Mesendoderm (in vitro differentiated cells): Measurements from ENCODE around the gene MBNL2.
A peak's percentile ranks its signal among the peaks of the same experiment; 100 is the strongest.

Source experiments
- DNase-seq: peaks from one replicate; pipeline ENCODE4 v3.0.0; 2013
- H2AK5ac ChIP-seq: 2 replicates; pipeline ENCODE4 v1.6.1; 2013; ENCODE audit warnings: low read length, inconsistent platforms
- H2BK120ac ChIP-seq: 2 replicates; pipeline ENCODE4 v1.6.1; 2013; ENCODE audit warnings: low read depth, mild to moderate bottlenecking, low read length, moderate library complexity, mixed read lengths
- H2BK15ac ChIP-seq: replicated peaks from 2 replicates; pipeline ENCODE4 v1.6.1; 2013; ENCODE audit warnings: low read depth, mild to moderate bottlenecking, moderate library complexity
- H2BK5ac ChIP-seq: 2 replicates; pipeline ENCODE4 v1.6.1; 2013; ENCODE audit warnings: low read length, inconsistent platforms
- H3K18ac ChIP-seq: 2 replicates; pipeline ENCODE4 v1.6.1; 2013; ENCODE audit warnings: mild to moderate bottlenecking, low read length, mixed read lengths
- H3K23ac ChIP-seq: one replicate; pipeline ENCODE4 v1.6.1; 2013; ENCODE audit warnings: low read length
- H3K27ac ChIP-seq: 2 replicates; pipeline ENCODE4 v1.5.1; 2013; ENCODE audit warnings: low read depth, mild to moderate bottlenecking, inconsistent platforms, low read length, moderate library complexity
- H3K27me3 ChIP-seq: 2 replicates; pipeline ENCODE4 v1.6.1; 2013; ENCODE audit warnings: low read length, control low read depth, mild to moderate bottlenecking, inconsistent platforms; ENCODE audit not compliant: insufficient read depth, poor library complexity
- H3K36me3 ChIP-seq: 2 replicates; pipeline ENCODE4 v1.6.1; 2013; ENCODE audit warnings: low read length, inconsistent platforms; ENCODE audit not compliant: control insufficient read depth, insufficient read depth
- H3K4ac ChIP-seq: one replicate; pipeline ENCODE4 v1.6.1; 2013; ENCODE audit warnings: low read depth, mild to moderate bottlenecking, low read length, moderate library complexity
- H3K4me1 ChIP-seq: 2 replicates; pipeline ENCODE4 v1.6.1; 2013; ENCODE audit warnings: low read depth, low read length, inconsistent platforms; ENCODE audit not compliant: control insufficient read depth
- H3K4me2 ChIP-seq: 2 replicates; pipeline ENCODE4 v1.6.1; 2013; ENCODE audit warnings: low read length
- H3K4me3 ChIP-seq: 2 replicates; pipeline ENCODE4 v1.5.1; 2013; ENCODE audit warnings: mild to moderate bottlenecking, low read length
- H3K56ac ChIP-seq: one replicate; pipeline ENCODE4 v1.6.1; 2013; ENCODE audit warnings: low read length
- H3K79me1 ChIP-seq: 2 replicates; pipeline ENCODE4 v1.6.1; 2013; ENCODE audit warnings: low read length, inconsistent platforms
- H3K79me2 ChIP-seq: 2 replicates; pipeline ENCODE4 v1.6.1; 2013; ENCODE audit warnings: mild to moderate bottlenecking, low read length; ENCODE audit not compliant: control insufficient read depth, insufficient read depth
- H3K9ac ChIP-seq: 2 replicates; pipeline ENCODE4 v1.6.1; 2013; ENCODE audit warnings: low read length, inconsistent platforms
- H4K5ac ChIP-seq: one replicate; pipeline ENCODE4 v1.6.1; 2013; ENCODE audit warnings: low read length
- H4K8ac ChIP-seq: one replicate; pipeline ENCODE4 v1.6.1; 2013; ENCODE audit warnings: low read depth, mild to moderate bottlenecking, control low read depth, low read length, moderate library complexity
- WGBS: extraction: QIAGEN DNeasy Blood & Tissue Kit; methylation state at CpG from one replicate; pipeline ENCODE4 v1.1.7; 2013; ENCODE audit warnings: low lambda C conversion rate, missing lambda C conversion rate; ENCODE audit not compliant: insufficient coverage; ENCODE audit errors: extremely low coverage; 5-methylcytosine and 5-hydroxymethylcytosine counted together

MBNL2 gene

DNA sequence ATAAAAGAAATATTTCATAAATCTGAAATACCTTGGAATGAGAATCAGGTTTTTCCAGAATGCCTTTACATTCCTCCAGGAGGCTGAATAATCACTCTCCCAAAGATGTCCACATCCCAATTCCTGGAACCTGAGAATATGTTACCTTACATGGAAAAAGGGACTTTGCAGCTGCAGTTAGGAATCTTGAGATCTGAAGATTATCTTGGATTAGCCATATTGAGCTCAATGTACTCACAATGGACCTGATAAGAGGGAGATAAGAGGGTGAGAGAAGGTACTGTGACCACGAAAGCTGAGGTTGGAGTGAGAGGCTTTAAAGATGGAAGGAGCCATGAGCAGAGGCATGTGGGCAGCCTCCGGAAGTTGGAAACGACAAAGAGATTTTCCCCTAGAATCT lies 36.8 kb upstream of the MBNL2 start:
- no peak overlapping the region for H3K18ac ChIP-seq
- H3K27me3 ChIP-seq, result no peaks in the 10 kb centered on the region
- H2BK120ac ChIP-seq, result no peak overlapping the region
- H3K23ac ChIP-seq, result no peak overlapping the region
- H3K4me1 ChIP-seq, result no peaks in the 10 kb centered on the region
- no peak overlapping the region for H3K27ac ChIP-seq
- peak; percentile 78 for DNase-seq
- no peak overlapping the region for H2BK5ac ChIP-seq
- H3K79me2 ChIP-seq, result no peaks in the 10 kb centered on the region
- no peak overlapping the region for H3K9ac ChIP-seq
- H3K4me2 ChIP-seq, result no peak overlapping the region
- H3K4ac ChIP-seq, result no peak overlapping the region
- H4K5ac ChIP-seq, result no peak overlapping the region
- H2AK5ac ChIP-seq, result no peak overlapping the region
- no peak overlapping the region for H3K56ac ChIP-seq
- no peak overlapping the region for H4K8ac ChIP-seq
- H3K36me3 ChIP-seq, result no peaks in the 10 kb centered on the region
- H2BK15ac ChIP-seq, result no peak overlapping the region
- no CpG with 5 or more reads among the region's 3 CpGs for WGBS
- no peaks in the 10 kb centered on the region for H3K79me1 ChIP-seq
- no peak overlapping the region for H3K4me3 ChIP-seq

DNA sequence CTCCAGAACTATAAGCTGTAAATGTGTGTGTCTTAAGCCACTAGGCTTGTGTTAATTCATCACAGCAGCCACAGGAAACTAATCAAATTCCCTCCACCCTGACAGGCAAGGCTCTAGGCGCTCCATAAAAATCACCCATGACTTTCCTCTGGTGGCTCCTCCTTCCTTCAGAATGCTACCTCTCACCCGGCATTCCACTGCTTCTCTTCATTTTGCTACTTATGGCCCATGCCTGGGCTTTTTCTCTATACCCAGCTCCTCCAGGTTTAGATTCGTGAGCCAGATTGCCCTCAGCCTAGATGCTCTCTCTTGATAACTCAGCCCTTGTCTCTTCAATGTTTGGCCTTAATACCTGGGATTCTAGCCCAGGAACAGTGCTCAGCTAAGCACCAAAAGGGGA lies 36.4 kb upstream of the MBNL2 start:
- Histone ChIP-seq H4K8ac (no peak overlapping the region), H3K79me1 (no peaks in the 10 kb centered on the region), H2BK15ac (no peak overlapping the region), H3K27ac (no peak overlapping the region), H4K5ac (no peak overlapping the region), H3K18ac (no peak overlapping the region), H3K4me1 (no peaks in the 10 kb centered on the region), H3K4ac (no peak overlapping the region), H2BK120ac (no peak overlapping the region), H3K36me3 (no peaks in the 10 kb centered on the region), H3K79me2 (no peaks in the 10 kb centered on the region), H3K56ac (no peak overlapping the region), H3K4me3 (no peak overlapping the region), H3K23ac (no peak overlapping the region), H2BK5ac (no peak overlapping the region), H3K27me3 (no peaks in the 10 kb centered on the region), H3K9ac (no peak overlapping the region), H2AK5ac (no peak overlapping the region), H3K4me2 (no peak overlapping the region)
- WGBS, result no CpG with 5 or more reads among the region's 3 CpGs
- no peak for DNase-seq

DNA sequence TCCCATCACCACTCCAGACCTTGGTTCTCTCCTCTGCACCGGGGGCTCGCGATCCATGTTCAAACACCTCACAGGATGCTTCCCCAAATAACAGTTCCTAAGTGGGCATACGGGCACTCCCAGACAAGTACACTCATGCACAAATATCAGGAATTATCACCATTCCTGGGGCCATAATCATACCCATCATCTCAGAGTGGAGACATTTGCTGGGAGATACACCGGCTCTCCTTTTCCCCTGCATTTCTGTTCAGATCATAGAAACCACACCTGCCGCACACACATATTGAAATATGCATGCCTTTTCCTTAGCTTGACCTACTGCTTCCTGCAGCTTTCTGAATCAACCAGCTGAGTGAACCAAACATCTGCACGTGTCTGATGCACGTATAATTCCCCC lies 33.9 kb upstream of the MBNL2 start:
- Histone ChIP-seq H3K36me3 (no peaks in the 10 kb centered on the region), H2BK120ac (no peak overlapping the region), H3K79me2 (no peaks in the 10 kb centered on the region), H3K79me1 (no peaks in the 10 kb centered on the region), H3K56ac (no peak overlapping the region), H4K5ac (no peak overlapping the region), H3K27ac (no peak overlapping the region), H3K27me3 (no peaks in the 10 kb centered on the region), H3K4me1 (peaks cover 8% of the 10 kb centered on the region), H3K18ac (no peak overlapping the region), H3K4me3 (no peak overlapping the region), H2AK5ac (no peak overlapping the region), H3K23ac (no peak overlapping the region), H3K4ac (no peak overlapping the region), H3K9ac (no peak overlapping the region), H2BK5ac (no peak overlapping the region), H2BK15ac (no peak overlapping the region), H4K8ac (no peak overlapping the region), H3K4me2 (no peak overlapping the region)
- no peak for DNase-seq
- no CpG with 5 or more reads among the region's 8 CpGs for WGBS

DNA sequence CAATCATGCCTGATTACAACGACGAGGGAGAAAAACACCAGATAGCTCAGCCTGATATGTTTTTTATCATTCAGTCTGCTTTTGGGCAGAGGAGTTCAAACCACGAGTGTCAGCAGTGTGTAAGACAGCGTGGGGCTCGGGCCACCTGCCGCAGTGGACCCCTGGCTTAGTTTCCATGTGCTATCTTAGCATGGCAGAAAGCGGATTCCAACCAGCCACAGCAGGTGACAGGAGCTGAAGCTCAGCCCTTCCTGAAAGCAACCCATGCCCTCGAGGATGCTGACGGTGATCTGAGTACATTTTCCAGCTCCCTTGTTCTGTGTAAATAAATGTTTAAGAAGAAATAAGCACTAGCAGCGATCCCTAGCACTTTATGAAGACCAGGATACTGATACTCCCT lies 32.2 kb upstream of the MBNL2 start:
- no peaks in the 10 kb centered on the region for H3K79me2 ChIP-seq
- no peak overlapping the region for H2BK15ac ChIP-seq

GRCh38 chr13:97191142-97191541 lies 31.0 kb upstream of the MBNL2 start:
- no peak overlapping the region for H3K56ac ChIP-seq
- H3K9ac ChIP-seq, result no peak overlapping the region
- DNase-seq, result no peak
- H3K4me2 ChIP-seq, result no peak overlapping the region
- no peaks in the 10 kb centered on the region for H3K79me1 ChIP-seq
- H2AK5ac ChIP-seq, result no peak overlapping the region
- H3K27ac ChIP-seq, result no peak overlapping the region
- H3K36me3 ChIP-seq, result no peaks in the 10 kb centered on the region
- H4K5ac ChIP-seq, result no peak overlapping the region
- H2BK15ac ChIP-seq, result no peak overlapping the region
- no peaks in the 10 kb centered on the region for H3K79me2 ChIP-seq
- no peak overlapping the region for H2BK120ac ChIP-seq
- H3K4ac ChIP-seq, result no peak overlapping the region
- no peak overlapping the region for H3K18ac ChIP-seq
- peaks cover 11% of the 10 kb centered on the region for H3K4me1 ChIP-seq
- H2BK5ac ChIP-seq, result no peak overlapping the region
- H3K23ac ChIP-seq, result no peak overlapping the region
- no peak overlapping the region for H4K8ac ChIP-seq
- WGBS, result no CpG with 5 or more reads among the region's 7 CpGs
- no peaks in the 10 kb centered on the region for H3K27me3 ChIP-seq
- H3K4me3 ChIP-seq, result no peak overlapping the region

More for the DNA sequence above, 32.2 kb upstream of the MBNL2 start:
- no CpG with 5 or more reads among the region's 10 CpGs for WGBS
- H3K18ac ChIP-seq, result no peak overlapping the region
- H4K5ac ChIP-seq, result no peak overlapping the region
- H3K9ac ChIP-seq, result no peak overlapping the region
- H4K8ac ChIP-seq, result no peak overlapping the region
- no peaks in the 10 kb centered on the region for H3K27me3 ChIP-seq
- H3K23ac ChIP-seq, result no peak overlapping the region
- no peak overlapping the region for H2BK5ac ChIP-seq
- no peak overlapping the region for H3K4me2 ChIP-seq
- DNase-seq, result no peak
- H3K4me3 ChIP-seq, result no peak overlapping the region
- H3K56ac ChIP-seq, result no peak overlapping the region
- no peaks in the 10 kb centered on the region for H3K36me3 ChIP-seq
- no peak overlapping the region for H2AK5ac ChIP-seq
- H3K79me1 ChIP-seq, result no peaks in the 10 kb centered on the region
- no peak overlapping the region for H2BK120ac ChIP-seq
- H3K4me1 ChIP-seq, result peaks cover 11% of the 10 kb centered on the region
- H3K27ac ChIP-seq, result no peak overlapping the region
- H3K4ac ChIP-seq, result no peak overlapping the region

- WGBS, result no CpG with 5 or more reads among the region's 2 CpGs
- Histone ChIP-seq H3K4me1 (peaks cover 12% of the 10 kb centered on the region), H3K56ac (no peak overlapping the region), H3K4me3 (no peak overlapping the region), H3K9ac (no peak overlapping the region), H3K27ac (no peak overlapping the region), H3K4me2 (no peak overlapping the region), H3K4ac (no peak overlapping the region), H3K79me2 (no peaks in the 10 kb centered on the region), H2BK15ac (no peak overlapping the region), H3K23ac (no peak overlapping the region), H2BK5ac (no peak overlapping the region), H3K27me3 (no peaks in the 10 kb centered on the region), H2BK120ac (no peak overlapping the region), H3K36me3 (no peaks in the 10 kb centered on the region), H3K79me1 (no peaks in the 10 kb centered on the region), H4K8ac (no peak overlapping the region), H3K18ac (peak overlapping the region; percentile 71), H2AK5ac (no peak overlapping the region), H4K5ac (no peak overlapping the region)
- no peak for DNase-seq
Observed at GRCh38 chr13:97191615-97192014, 30.5 kb upstream of the MBNL2 start.
